ENCODE results near the gene PTPRM.

Gene PTPRM

DNA sequence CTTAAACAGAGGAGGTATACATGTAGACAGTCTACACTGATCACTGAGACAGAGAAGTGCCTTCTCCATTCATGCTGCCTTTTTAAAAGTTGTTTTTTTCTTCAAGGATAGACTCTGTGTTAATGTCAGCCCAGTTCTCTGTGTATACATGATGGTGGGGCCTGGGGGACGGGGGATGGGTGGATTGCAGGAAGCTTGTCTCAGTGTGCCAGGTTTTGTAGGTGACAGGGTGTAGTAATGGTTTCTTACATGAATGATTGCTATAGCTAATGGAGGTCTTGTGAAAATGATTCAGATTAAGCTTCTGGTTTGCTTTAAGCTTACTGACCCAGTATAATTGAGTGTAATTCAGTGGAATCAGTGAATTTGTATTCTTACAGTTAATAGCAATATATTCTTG, 423.6 kb downstream of the PTPRM start:
- peak; percentile 24 for DNase-seq (ENCODE audit: low read depth)
- TF ChIP-seq, protein P1, sequence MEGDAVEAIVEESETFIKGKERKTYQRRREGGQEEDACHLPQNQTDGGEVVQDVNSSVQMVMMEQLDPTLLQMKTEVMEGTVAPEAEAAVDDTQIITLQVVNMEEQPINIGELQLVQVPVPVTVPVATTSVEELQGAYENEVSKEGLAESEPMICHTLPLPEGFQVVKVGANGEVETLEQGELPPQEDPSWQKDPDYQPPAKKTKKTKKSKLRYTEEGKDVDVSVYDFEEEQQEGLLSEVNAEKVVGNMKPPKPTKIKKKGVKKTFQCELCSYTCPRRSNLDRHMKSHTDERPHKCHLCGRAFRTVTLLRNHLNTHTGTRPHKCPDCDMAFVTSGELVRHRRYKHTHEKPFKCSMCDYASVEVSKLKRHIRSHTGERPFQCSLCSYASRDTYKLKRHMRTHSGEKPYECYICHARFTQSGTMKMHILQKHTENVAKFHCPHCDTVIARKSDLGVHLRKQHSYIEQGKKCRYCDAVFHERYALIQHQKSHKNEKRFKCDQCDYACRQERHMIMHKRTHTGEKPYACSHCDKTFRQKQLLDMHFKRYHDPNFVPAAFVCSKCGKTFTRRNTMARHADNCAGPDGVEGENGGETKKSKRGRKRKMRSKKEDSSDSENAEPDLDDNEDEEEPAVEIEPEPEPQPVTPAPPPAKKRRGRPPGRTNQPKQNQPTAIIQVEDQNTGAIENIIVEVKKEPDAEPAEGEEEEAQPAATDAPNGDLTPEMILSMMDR (conservative IDR thresholded peaks at IDR 0.05; ENCODE audit: low read depth, low read length), result no peak
- no peak overlapping the region for H3K4me3 ChIP-seq (ENCODE audit: low read length)

DNA sequence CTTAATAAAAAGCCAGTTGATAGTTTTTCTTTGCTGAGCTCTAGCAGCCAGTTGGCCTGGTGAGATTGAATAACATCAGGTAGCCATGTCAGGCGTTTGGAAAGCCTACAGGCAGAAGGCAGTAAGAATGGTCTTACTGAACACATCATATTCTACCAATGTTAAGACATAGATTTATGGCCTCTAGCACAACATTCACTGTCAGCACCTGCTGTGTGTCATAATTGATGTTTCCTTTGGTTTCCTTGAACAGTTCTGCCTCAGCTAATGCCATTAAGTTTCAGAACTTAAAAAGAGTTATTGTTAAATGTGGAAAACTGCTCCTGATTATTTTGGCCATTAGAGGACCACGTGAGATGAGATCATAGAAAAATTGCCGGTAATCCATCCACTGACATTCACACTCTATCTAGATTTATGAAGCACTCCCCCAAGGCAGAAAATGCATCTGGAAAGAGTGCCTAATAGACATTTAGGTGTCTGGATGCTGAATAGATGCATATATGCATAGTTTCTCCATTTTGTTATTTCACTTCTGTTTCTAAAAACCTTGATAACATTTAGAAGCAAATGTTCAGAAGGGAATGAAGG, 434.7 kb downstream of the PTPRM start:
- no peak for DNase-seq (ENCODE audit: low read depth)
- no peak overlapping the region for H3K4me3 ChIP-seq (ENCODE audit: low read length)
- TF ChIP-seq, protein P1 (conservative IDR thresholded peaks at IDR 0.05; ENCODE audit: low read depth, low read length), result no peak

DNA sequence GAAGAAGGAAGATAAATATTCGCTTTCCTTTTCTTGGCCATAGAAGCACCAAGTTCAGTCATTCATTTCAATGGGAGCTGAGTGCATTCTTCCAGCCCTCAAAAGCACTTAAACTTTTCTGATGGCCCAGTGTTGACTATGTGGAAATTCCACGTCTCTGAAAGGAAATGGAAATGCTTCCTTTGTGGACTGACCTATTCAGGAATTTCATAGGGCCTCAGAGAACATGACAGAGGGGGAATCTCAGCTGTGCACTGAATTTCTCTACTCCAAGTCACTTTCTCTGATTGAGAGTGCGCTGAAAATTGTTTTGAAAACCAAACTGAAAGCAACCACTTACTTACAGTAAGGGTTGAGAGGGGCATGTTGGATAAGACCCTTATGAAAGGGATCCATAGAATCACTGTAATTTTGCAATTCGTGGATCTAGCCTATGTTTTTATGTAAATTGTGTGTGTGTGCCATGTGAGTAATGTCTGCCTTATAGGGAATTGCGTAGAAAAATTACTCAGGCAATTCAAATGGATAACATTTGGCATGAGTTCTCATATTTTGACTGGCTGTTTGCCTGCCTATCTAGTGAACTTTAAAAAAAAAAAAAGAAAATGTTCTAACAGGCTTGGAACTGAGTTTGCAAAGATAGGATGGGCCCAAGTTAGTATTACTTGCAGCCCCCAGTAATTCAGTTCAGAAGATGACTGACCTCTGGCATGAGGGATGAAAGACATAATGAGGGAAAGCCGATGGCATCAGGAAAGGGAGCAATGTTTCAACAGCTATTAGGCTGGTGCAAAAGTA, 437.0 kb downstream of the PTPRM start:
- no peak for DNase-seq (ENCODE audit: low read depth)
- TF ChIP-seq, protein P1 (conservative IDR thresholded peaks at IDR 0.05; ENCODE audit: low read depth, low read length), result no peak

DNA sequence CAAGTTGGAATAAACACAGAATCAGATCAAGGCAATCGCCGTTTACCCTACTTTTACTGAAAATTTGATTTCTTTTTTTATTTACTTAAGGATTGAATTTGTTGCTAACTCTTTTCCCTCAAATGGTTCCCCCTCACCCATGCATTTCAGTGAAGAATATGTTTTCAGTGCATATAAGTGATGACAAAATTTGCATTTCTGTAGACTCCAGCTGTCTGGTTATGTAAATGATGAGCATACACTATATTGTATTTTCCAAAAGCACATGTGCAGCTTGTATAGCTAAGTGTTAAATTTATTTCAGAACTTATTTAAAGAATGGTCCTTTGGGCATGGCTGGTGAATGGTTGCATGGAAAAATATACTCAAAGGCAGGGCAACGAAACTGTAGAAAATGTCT, 437.7 kb downstream of the PTPRM start:
- no peak for DNase-seq (ENCODE audit: low read depth)
- H3K4me3 ChIP-seq (ENCODE audit: low read length), result no peak overlapping the region
- TF ChIP-seq, protein P1 (conservative IDR thresholded peaks at IDR 0.05; ENCODE audit: low read depth, low read length), result no peak

More for the DNA sequence above, 437.0 kb downstream of the PTPRM start:
- no peak overlapping the region for H3K4me3 ChIP-seq (ENCODE audit: low read length)

DNA sequence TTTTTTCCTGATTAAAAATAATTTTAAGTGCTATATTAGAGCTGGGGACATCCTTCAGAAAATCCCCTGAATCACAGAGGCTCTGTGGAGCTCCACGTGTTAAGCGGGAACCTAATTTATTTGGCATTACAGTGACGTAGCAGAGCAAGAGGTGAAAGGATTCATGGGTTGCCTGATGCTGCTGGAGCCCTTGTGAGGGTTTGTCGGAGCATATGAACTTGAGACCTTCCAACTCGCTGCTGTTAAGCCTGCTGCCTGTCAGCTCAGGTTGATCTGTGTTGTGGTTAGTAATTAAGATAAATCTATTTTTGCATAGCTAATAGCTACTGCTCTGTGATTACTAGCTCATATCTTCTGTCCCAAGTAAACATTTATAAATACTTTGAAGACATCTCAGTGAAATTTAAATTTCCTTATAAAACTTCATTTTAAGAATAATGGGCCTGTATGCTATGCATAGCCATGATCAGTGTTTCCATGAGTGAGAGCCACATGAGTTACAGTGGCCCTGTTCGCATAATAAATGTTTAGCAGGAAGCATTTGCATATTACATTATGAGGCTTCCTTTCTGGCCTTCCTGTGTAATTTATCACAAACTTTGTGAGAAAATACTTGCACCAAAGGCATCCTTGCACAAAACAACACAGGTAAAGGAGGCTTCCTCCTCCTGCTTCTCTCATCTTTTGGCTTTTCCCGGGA, 438.9 kb downstream of the PTPRM start:
- TF ChIP-seq, protein P1 (conservative IDR thresholded peaks at IDR 0.05; ENCODE audit: low read depth, low read length), result no peak
- no peak for DNase-seq (ENCODE audit: low read depth)
- H3K4me3 ChIP-seq (ENCODE audit: low read length), result no peak overlapping the region

DNA sequence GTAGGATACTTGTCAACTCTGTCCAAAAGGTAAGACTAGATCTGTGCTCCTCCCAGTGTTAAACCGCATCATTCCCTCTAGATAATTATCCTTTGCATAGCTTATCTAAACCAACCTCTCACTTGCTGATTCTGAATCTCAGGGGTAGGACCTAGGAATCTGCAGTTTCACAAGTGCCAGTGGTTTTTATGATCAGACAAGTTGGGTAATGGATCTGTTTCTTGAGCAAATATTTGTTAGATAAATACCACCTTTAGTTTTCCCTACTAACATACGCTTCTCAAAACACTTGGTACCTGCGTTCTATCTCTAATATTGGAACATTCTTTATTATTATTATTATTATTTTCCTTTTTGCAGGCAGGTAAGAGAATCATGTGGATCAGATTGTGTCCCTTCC, 439.9 kb downstream of the PTPRM start:
- TF ChIP-seq, protein P1 (conservative IDR thresholded peaks at IDR 0.05; ENCODE audit: low read depth, low read length), result no peak
- no peak for DNase-seq (ENCODE audit: low read depth)
- no peak overlapping the region for H3K4me3 ChIP-seq (ENCODE audit: low read length)
